ENCODE data around the gene ADCY2. TPM values are rescaled to one million over a fixed set of nuclear protein-coding genes. Genes with fewer than 3 reads are reported as not detected.

ADCY2 gene
- total and polyA plus RNA-seq, 2 experiments from 2014 or later = 23.8 to 74.9 TPM

- TF ChIP-seq REST (IDR thresholded peaks at IDR 0.05; ENCODE audit: unreplicated experiment) (no peak), ZNF331 (CRISPR knock-in tag; IDR thresholded peaks at IDR 0.05; ENCODE audit: low read depth) (no peak), ZNF462 (CRISPR knock-in tag; IDR thresholded peaks at IDR 0.05) (no peak), STAT1 (IDR thresholded peaks at IDR 0.05; ENCODE audit: unreplicated experiment) (no peak), EZH2phosphoT487 (IDR thresholded peaks at IDR 0.05; ENCODE audit: unreplicated experiment) (no peak)
These were observed 7.4 kb upstream of the ADCY2 start (continued) for GRCh38 chr5:7388553-7388952.

- no peak for TF ChIP-seq POLR2AphosphoS5 (IDR thresholded peaks at IDR 0.05; ENCODE audit: low read depth)
- TF ChIP-seq, protein P1, sequence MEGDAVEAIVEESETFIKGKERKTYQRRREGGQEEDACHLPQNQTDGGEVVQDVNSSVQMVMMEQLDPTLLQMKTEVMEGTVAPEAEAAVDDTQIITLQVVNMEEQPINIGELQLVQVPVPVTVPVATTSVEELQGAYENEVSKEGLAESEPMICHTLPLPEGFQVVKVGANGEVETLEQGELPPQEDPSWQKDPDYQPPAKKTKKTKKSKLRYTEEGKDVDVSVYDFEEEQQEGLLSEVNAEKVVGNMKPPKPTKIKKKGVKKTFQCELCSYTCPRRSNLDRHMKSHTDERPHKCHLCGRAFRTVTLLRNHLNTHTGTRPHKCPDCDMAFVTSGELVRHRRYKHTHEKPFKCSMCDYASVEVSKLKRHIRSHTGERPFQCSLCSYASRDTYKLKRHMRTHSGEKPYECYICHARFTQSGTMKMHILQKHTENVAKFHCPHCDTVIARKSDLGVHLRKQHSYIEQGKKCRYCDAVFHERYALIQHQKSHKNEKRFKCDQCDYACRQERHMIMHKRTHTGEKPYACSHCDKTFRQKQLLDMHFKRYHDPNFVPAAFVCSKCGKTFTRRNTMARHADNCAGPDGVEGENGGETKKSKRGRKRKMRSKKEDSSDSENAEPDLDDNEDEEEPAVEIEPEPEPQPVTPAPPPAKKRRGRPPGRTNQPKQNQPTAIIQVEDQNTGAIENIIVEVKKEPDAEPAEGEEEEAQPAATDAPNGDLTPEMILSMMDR (conservative IDR thresholded peaks at IDR 0.05; ENCODE audit: low read depth in 2 of 2) = peak; percentile 35 to 43; a peak in 3 of 4 replicates
- H3K4me3 Mint-ChIP-seq = no peak overlapping the region
- peaks cover 33% of the 10 kb centered on the region for H3K4me1 Mint-ChIP-seq
- Histone ChIP-seq H3F3A (replicated peaks; ENCODE audit: low read depth) (no peaks in the 10 kb centered on the region), H3K79me2 (replicated peaks; ENCODE audit: insufficient read depth) (peaks cover 19% of the 10 kb centered on the region), H3K4me1 (ENCODE audit: insufficient read depth) (peaks cover 14% of the 10 kb centered on the region), H3K27ac (ENCODE audit: low read depth) (no peak overlapping the region), H4K20me1 (replicated peaks; ENCODE audit: insufficient read depth) (no peaks in the 10 kb centered on the region), H3K36me3 (ENCODE audit: insufficient read depth) (no peaks in the 10 kb centered on the region), H3K4me2 (no peak overlapping the region), H3K4me3 (no peak overlapping the region), H3K9me2 (ENCODE audit: insufficient read depth) (no peaks in the 10 kb centered on the region), H2AFZ (no peak overlapping the region), H3K27me3 (ENCODE audit: insufficient read depth) (no peaks in the 10 kb centered on the region)
- H3K27me3 Mint-ChIP-seq (ENCODE audit: insufficient read depth, low read depth, poor library complexity) = peaks cover 12% of the 10 kb centered on the region
- peak overlapping the region; percentile 74 for H3K27ac Mint-ChIP-seq
- H3K9me3 Mint-ChIP-seq = no peaks in the 10 kb centered on the region
- peak; percentile 67 for DNase-seq (ENCODE audit: low spot score)
- ATAC-seq = peak; percentile 2; the same call in 1 of the 3 replicates
- no peaks in the 10 kb centered on the region; the same call in 2 of the 3 replicates for H3K36me3 Mint-ChIP-seq (ENCODE audit: low read depth)
These were observed 4.7 kb upstream of the ADCY2 start for GRCh38 chr5:7391215-7391614.

Data from GM23338 (cell line).